ENCODE results near the gene DPEP3. TPM values are rescaled to one million over a fixed set of nuclear protein-coding genes. Genes with fewer than 3 reads are reported as not detected.

Gene DPEP3
- total and polyA plus RNA-seq, 10 of the 15 experiments (the other 5 are each of a cell fraction or from before 2014, with no cell fraction given), result not detected

- TF ChIP-seq BCL3 (IDR thresholded peaks at IDR 0.05; ENCODE audit: borderline replicate concordance, insufficient read depth, low read depth, low read length, poor library complexity, severe bottlenecking), result no peak
- no peak for TF ChIP-seq GATAD2B (conservative IDR thresholded peaks at IDR 0.05; ENCODE audit: low read depth)
- no peak for TF ChIP-seq GABPA (IDR thresholded peaks at IDR 0.05; ENCODE audit: low read depth)
- TF ChIP-seq ELK1 (IDR thresholded peaks at IDR 0.05; ENCODE audit: low read depth, low read length), result no peak
- no peak for TF ChIP-seq ZBTB33 (IDR thresholded peaks at IDR 0.05)
- no peak for TF ChIP-seq BACH1 (IDR thresholded peaks at IDR 0.05; ENCODE audit: borderline replicate concordance)
- no peak for TF ChIP-seq RAD21 (IDR thresholded peaks at IDR 0.05; ENCODE audit: insufficient read depth, low read depth, low read length)
- TF ChIP-seq E2F8 (IDR thresholded peaks at IDR 0.05; ENCODE audit: low read depth, partially characterized antibody), result no peak
- TF ChIP-seq EGR1 (IDR thresholded peaks at IDR 0.05; ENCODE audit: borderline replicate concordance in 1 of 2, low read depth in 2 of 2, low read length in 2 of 2), result no peak
- no peak for TF ChIP-seq MTA3 (IDR thresholded peaks at IDR 0.05; ENCODE audit: borderline replicate concordance, low read length)
- no peak for TF ChIP-seq NRF1 (conservative IDR thresholded peaks at IDR 0.05; ENCODE audit: low read depth, low read length)
- TF ChIP-seq TARDBP (IDR thresholded peaks at IDR 0.05; ENCODE audit: borderline replicate concordance), result no peak
- no peak; the same call in 1 of the 2 replicates for TF ChIP-seq CREM (IDR thresholded peaks at IDR 0.05; ENCODE audit: low read depth)
- no peak; the same call in 1 of the 2 replicates for TF ChIP-seq TBL1XR1 (IDR thresholded peaks at IDR 0.05; ENCODE audit: low read depth, low read length)
- TF ChIP-seq USF2 (IDR thresholded peaks at IDR 0.05; ENCODE audit: borderline replicate concordance, low read depth, low read length), result peak; percentile 63
- TF ChIP-seq SRF (IDR thresholded peaks at IDR 0.05; ENCODE audit: low read depth in 2 of 2, low read length in 2 of 2), result no peak
- no peak for TF ChIP-seq EZH2 (IDR thresholded peaks at IDR 0.05; ENCODE audit: borderline replicate concordance, control insufficient read depth, low read depth, low read length)
- no peak for TF ChIP-seq IRF5 (IDR thresholded peaks at IDR 0.05; ENCODE audit: borderline replicate concordance)
- TF ChIP-seq RAD51 (IDR thresholded peaks at IDR 0.05), result peak; percentile 87
Measured at GRCh38 chr16:67989322-67990017, 9.2 kb upstream of the DPEP3 start (continued).

Measured in GM12878 (cell line).